Activated effector memory CD4-positive, alpha-beta T cell treated with Interleukin-2 at 50 U/mL for 16 hours (primary cell): ENCODE measurements around the gene ITGB2.
"Not testable (repeated sequence)": the region's sequence is repeated elsewhere in the genome, so short reads cannot be mapped to it uniquely, and the experiment has no call there.

Source experiments
- DNase-seq: peaks from one replicate; pipeline ENCODE4 v3.0.0-alpha.2; 2020

The ITGB2 gene

DNA sequence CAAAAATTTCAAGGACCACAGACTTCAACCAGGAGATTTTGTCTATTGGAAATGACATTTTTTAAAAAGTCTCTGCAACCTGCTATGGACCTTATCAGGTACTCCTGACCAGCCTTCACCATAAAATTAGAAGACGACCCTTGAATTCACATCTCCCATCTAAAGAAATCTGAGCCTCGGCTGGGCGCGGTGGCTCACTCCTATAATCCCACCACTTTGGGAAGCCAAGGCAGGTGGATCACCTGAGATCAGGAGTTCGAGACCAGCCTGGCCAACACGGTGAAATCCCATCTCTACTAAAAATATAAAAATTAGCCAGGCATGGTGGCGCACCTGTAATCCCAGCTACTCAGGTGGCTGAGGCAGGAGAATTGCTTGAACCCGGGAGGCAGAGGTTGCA is 41.5 kb downstream of the ITGB2 start:
- DNase-seq = not testable (repeated sequence)

DNA sequence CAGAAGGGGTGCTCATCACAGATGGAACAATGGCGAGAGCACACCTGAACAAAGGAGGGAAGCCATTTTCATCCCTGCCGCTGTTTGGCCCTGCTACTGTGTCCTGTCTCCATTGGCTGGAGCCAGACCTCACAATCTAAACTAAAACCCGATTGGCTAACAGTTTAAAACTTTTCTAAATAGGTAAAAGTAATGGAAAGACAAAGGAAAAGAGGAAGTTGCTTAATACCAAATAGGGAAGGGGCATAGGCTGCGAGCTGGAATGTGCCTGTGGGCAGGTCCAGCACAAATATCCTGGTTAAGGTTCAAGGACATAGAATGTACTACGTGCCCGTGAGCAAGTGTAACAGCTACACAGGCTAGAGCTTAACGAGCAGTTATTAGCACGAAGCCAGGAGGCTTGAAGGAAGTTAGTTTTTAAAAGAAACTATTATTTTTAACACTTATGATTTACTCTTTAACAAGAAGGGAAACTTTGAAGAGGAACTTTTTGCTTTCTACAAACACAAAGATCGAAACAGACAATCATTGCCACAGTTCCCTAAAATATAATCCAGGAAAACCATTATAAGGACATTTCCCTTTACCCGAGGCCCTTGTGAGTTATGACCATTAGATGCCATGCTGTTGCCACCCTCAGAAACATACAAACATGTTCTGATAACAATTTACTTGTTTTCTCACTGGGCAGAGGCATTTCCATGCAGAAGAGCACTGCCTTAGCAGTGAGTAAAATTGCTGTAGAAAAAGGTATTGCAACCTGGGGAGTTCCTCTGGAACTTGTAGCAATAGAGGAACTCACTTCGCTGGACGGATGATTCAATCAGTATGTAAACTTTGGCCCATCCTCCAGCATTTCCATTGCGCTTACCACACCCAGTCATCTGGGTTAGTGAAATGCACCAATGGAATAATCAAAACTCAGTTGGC is 42.4 kb downstream of the ITGB2 start:
- no peak for DNase-seq

DNA sequence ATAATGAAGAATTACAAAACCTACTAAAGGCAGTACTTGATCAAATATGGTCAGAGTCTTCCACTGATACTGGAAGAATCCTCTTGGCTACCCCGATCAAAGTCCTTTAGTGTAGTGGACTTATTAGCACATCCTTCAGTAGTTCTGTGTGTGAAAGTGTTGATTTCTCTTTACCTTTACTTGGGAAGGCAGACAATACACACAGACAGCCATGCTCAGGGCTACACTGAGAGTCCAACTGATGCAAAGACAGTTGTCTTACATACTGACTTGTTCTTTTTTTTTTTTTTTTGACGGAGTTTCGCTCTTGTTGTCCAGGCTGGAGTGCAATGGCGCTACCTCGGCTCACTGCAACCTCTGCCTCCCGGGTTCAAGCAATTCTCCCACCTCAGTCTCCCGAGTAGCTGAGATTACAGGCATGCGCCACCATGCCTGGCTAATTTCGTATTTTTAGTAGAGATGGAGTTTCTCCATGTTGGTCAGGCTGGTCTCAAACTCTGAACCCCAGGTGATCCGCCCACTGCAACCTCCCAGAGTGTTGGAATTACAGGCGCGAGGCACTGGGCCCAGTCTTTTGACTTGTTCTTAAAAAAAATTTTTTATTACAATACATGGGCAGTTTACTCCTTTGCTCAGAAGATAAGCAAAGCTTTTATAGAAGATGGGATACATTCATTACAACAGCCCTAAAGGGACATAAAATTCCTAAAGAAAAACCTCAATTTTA is 43.7 kb downstream of the ITGB2 start:
- no peak for DNase-seq

DNA sequence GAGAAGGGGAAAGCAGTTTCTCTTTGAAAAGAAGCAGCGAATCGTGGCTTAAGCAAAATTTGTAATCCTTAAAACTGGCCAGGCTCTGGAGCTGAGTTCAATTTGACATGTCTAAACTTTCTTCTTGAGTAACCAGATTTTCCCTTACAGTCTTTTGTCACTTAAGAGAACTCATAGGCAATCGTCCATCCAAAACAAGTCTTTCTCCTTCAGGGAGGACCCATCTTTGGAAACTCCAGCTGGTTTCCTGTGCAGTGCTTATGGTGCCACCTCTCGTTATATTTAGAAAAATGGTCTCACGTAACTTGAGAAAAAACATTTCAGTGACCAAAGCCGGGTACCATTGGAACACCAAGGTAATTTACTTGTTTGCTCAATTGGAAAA is 45.4 kb downstream of the ITGB2 start:
- DNase-seq = no peak

DNA sequence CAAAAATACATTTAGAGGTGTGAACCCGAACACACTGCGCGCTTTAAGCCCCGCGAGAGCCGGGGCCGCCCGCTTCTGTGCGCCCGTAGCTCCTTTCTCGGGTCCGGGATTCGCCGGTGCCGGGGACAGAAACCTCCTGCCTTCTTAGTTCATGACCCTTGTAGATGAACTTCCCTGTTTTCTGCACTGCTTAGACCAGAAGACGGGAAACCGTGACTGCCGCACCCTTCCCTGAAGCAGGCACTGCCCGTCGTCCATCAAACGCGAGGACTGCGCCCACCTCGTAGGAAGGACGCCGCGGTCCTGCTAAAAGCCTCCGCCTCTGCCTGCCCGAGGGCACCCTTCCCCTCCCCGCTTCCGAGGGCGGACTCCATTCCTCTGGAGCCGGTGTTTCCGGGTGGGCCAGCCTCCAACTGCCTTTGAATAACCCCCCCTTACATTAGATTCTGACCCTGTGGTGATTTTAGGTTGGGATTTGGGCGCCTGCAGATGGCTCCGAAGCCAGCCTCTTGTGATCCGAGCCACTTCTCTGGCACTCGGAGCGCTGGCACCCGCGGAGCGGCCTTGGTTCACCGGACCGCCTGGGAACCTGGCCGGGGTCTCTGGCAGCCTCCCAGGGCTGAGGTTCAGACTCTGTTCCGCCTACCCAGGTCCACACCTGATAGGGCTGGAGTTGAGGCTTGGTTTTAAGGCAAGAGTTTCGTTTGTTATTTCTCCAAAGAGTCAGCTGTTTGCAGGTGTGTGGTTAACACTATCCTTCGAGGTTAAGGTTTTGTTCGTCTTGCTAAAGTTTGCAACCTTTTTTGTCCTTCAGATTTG is 46.0 kb downstream of the ITGB2 start:
- DNase-seq = peak; percentile 33

DNA sequence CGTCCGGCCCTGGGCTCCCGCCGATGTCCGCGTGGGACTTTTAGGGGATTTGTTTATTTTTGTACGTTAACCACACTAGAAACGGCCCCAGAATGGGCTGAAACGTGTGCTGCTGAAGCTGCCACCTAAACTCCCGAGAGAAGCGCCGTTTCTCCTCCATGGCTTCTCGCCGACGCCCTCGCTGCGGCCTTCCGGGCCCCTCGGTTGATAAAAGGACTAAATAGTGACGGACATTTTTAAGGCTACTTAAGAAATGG is 46.5 kb downstream of the ITGB2 start:
- DNase-seq = no peak

DNA sequence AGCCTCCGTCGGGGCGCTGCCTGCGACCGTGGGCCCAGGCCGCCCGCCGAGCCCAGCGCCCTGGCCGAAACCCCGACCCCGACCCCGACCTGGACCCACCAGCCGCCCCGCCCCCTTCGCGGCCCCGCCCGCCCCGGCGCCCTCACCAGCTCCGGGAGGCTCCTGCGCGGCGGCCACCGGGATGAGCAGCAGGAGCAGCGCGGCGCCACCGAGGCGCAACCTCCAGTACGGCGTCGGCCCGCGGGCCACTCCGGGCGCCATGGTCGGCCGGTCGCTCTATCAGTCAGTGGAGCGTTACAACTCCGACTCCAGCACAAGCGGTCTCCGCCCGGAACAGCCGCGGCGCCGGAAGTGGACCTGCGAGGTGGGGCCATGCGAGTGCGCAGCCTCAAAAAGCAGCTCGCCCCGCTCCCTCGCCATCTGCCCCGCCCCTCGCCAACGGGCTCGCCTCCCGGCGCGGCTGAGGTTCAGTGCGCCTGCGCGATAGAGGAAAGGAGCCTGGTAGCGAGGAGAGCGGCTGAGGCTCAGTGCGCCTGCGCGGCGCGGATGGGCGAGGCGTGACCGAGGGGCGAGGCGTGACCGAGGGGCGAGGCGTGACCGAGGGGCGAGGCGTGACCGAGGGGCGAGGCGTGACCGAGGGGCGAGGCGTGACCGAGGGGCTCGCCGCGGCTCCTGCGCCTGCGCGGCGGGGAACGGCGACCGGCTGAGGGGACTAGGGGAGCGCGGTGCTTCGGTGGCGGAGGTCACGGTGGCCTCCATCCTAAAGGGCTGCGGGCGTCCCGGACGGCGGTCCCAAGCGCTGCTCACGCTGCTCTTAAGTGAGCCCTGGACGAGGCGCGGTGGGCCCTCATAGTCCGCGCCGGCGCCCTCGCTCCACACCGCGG is 47.1 kb downstream of the ITGB2 start, which contains the start of gene PTTG1IP:
Gene PTTG1IP (minus strand): TSS at position 335 of the 884 bp plus-strand sequence. CDS start 74 bp downstream, at position 261.
- DNase-seq = peak; percentile 99

DNA sequence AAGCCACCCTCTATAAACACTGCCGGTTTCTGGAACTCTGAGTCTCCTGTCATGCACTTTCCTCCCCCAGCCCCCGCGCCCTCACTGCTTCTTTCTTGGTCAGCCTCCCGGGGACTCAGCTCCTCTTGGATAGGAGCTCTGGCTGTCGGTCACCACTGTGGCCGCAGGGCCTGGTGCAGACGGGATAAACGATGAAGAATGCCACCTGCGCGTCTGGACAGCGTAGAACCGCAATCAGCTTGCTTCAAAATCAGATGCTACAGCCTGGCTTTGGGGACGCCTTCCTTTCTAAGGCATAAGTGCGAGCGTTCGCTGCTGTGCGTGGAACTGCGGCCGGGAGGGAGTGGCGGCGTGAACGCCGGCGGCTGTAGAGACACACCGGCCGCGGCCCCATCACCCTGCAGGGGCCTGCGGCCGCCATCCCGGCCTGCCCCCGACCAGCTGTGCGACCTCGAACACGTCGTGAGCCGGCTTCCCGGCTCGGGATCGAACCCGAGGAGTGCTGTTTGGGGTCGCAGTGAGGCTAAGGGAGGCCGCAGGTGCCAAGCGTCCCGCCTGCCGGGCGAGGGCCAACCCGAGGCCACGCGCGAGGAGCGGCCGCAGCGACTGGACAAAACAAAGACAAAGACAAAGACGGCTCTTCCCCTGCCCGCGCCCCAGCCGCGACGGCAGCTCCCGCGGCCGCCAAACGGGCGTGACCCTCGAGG is 47.9 kb downstream of the ITGB2 start:
- DNase-seq = no peak

DNA sequence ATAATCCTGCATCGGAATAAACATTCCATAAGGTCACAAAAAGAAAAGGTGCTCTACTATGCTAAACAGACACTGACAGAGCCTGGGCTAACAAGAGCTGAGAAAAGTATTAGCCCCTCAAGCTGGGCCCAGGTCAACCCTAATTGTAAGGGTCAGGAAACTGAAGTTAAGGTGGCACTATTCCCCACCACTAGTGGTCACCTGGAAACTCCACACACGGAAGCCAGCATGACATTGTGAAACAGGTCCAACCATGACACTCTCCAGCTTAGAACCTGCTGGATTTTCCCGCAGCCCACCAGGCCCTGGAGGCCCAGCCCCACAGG is 48.4 kb downstream of the ITGB2 start:
- no peak for DNase-seq

DNA sequence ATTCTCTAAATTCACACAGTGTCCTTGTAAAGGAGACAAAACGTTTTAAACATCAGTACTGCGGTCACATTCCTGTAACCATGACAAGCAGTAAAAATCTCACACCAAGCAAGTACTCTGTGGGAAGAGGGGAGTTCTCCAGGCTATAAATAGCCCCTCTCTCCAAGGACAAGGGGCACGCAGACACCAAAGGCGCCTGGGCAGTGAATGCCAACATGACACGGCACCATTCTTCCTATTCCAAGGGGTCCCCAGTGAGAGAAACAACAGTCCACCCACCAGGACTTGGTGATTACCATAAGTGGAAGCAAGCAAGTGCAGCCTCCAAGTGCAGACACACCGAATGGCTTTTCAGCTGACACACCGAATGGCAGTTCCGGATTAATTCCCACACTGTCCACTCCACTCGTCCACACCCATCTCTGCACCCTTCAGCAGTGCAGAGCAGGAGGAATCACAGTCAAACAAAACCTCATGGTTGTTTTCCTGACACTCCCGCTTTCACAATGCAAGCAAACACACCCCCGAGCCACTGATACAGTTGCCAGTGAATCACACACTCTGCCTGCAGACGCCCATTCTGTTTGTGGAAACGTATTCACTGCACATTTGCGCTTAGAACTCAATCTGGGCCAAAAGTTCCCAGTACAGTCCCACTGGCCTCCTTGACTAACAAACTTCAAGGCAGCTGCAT is 49.0 kb downstream of the ITGB2 start:
- DNase-seq = no peak

DNA sequence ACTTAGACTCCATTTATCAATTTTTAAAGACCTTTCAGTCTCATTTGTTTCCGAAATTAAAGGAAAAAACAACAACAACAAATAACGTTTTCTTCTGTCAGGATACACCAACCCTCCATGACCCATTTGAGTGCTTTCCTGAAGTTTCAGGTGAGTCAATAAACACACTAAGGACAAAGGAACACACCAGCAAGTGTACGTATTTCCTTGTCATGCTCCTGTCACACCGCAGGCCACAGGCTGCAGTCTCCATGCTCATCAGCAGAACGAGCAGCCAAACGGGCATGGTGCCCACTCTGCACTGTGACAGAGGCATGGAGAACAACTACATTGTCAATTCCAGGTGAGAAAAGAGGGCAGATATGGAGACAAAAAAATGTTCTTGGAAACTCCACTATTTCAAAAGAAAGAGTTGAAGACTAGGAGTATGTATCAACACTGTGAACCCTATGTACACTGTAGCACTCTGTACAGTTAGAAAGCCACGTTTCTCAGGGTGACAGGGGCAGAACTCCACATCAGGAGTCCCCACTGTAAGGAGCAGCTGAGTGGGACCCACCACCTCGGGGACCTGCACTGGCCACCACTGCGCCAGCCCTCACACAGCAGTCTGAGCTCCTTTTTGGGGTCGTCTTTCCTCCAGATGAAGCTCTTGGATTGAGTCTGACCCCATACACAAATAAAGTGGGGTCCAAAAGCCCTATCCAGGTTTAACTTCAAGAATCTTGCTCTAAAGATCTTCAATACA is 49.8 kb downstream of the ITGB2 start:
- DNase-seq = peak; percentile 25

DNA sequence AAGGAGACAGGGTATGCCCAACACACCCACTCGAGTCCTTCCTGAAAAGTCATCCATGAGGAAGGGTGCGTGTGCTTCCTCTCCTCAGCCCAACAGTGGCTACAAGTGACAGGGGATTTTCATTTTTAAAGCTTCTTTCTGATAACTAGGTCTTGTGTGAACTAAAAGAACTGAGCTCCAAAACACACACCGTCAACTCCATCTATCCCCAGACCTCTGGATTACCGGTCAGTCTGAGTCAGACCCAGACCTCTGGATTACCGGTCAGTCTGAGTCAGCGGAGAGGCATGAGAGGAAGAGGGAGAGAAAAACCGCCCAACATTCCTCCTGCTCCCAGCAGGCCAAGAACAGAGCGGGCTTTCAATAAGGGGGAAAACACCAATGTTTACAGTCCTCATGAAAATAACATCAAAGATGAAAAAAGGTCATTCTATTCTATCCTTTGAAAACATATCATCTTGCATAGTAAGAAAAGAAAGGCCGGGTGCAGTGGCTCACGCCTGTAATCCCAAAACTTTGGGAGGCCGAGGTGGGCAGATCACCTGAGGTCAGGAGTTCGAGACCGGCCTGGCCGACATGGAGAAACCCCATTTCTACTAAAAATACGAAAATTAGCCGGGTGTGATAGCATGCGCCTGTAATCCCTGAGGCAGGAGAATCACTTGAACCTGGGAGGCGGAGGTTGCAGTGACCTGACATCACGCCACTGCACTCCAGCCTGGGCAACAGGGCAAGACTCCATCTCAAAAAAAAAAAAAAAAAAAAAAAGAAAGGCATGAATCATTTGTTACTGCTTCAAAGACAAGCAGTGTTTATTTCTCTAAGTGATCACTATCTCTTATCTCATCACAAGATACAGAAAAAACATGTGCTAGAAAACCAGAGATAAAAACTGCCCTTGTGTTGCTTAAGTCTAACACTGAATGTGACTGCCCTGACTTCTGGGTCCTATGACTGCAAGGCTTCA is 50.6 kb downstream of the ITGB2 start:
- no peak for DNase-seq

DNA sequence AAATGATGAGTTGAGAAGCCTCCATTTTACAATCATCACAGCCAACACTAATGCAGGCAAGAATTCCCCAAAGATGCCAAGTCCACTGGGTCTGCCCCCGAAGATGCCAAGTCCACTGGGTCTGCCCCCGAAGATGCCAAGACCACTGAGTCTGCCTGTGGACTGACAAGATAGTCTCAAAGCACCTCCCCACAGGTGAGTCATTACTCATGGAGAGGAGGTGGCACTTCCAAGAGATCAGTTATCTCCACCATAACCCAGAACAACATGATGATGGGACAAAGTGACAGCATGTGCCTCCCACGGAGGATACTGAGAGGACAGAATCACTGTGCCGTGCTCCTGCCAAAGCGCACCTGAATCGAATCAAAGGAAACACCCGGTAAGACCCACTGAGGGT is 52.0 kb downstream of the ITGB2 start:
- DNase-seq = no peak

DNA sequence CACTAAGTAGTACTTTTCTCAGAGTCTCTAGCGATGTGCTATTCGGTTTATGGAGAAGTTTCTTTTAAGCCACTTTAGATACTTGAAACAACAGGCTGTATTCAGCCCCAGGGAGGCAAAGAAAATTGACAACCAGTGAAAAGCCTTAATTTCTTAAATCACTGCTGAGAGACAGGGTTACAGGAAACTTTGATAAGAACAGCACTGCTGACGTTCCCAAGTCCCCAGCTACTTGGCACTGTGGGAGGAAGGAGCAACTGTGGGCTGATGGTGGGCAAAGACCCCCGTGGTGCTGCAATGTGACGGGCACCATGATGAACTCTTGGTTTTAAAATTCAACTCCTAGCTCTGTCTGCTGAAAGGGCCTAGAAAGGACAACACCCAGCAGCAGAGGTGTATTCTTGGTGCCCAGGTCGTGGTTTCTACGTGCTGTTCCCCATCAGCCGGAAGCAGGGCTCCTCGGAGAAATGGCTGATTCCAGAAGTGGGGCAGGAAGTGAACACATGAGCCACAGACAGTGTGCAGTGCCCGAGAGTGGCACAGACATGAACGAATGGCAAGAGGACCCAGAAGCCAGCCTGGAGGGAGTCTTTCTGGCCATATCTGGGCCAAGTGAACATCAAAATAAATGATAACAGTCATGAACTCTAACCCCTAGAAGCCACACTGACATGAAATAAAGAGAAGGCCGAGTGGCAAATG is 52.5 kb downstream of the ITGB2 start:
- peak; percentile 48 for DNase-seq

DNA sequence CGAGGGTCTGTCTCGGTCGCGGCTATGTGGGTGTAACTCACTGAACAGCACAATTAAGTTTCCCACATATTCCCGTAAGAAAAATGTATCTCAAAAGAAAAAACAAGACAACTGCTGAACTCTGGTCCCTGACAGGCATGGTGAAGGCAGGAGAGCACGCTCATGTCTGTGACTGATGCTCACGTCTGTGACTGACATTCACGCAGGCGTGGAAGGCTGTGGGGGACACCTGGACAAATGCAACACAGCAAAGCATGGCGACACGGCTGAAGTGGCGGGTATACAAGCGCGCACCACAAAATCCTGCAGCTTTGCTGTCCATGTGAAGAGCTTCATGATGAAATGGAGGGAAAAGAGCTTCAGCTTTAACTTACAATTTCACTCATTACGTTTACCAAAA is 53.2 kb downstream of the ITGB2 start:
- no peak for DNase-seq

DNA sequence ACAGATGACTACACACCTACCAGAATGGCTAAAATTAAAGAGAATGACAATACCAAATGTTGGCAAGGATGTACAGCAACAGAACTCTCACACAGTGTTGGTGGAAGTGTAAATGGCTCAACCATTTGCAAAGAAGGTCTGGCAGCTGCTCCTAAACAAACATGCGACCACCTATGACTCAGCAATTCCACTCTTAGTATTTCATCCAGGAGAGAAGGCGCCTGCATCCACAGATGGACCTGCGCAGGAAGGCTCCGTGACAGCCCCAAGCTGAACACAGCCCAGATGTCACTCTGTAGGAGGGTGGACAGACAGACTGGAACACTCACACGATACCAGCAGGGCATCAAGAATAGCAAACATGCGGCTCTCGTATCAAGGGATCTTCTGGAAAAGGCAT is 53.9 kb downstream of the ITGB2 start:
- DNase-seq = no peak

DNA sequence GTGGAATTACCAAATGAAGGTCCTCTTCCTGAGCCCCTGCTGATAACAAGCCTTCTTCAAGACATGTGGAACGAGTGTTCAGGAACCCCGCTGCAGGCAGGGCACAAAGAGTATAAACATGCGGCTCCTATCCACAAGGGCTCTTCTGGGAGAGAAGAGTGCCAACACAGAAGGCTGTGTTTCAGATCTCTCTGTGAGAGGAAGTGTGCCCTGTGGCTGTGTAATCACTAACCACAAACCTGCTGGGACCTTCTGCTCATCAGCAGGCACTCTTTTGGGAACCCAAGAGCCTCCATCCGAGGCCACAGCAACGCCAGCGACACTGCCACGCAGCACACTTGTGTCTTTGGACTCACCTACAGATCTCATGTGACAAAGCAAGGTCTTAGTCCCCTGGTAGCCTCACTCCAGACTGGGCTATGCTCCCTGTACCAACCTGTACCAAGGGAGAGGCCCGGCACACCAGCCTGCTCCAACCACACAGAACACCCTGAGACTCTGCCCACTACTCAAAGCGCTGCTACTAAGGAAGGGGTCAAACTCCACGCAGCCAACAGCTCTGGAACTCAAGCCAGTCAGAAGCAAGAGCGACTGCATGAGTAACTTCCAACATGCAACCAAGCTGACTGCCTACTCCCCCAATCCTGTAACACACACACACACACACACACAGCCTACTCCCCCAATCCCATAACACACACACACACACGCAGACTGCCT is 55.0 kb downstream of the ITGB2 start:
- DNase-seq = no peak
